K562 (cell line): ENCODE data around the gene FBLIM1. TPM values are rescaled to one million over a fixed set of nuclear protein-coding genes. Genes with fewer than 3 reads are reported as not detected.
A peak's percentile ranks its signal among the peaks of the same experiment; 100 is the strongest.

Source experiments
- FOXP4 ChIP-seq: sonication (generic); formaldehyde crosslinking; IDR thresholded peaks from 2 replicates; pipeline ENCODE4 v1.8.0; 2022; ENCODE audit warnings: mild to moderate bottlenecking, missing genetic modification reagents, borderline replicate concordance
- HEY1 ChIP-seq: fragments of 250-450 bp; sonication (Bioruptor Pico); IDR thresholded peaks from 2 replicates; pipeline ENCODE4 v1.5.0; 2020; ENCODE audit warnings: mild to moderate bottlenecking, moderate library complexity, borderline replicate concordance
- KDM5B ChIP-seq: fragments of 200-600 bp; sonication (generic); IDR thresholded peaks from 2 replicates; pipeline ENCODE4 v1.6.1; 2012; ENCODE audit warnings: low read depth, mild to moderate bottlenecking, moderate library complexity, low read length, control low read depth, inconsistent platforms; ENCODE audit not compliant: insufficient replicate concordance
- NFXL1 ChIP-seq: fragments of 450-650 bp; formaldehyde crosslinking; IDR thresholded peaks from 2 replicates; pipeline ENCODE4 v1.4.0; 2021; ENCODE audit warnings: mild to moderate bottlenecking
- POLR2AphosphoS5 ChIP-seq: IDR thresholded peaks from 2 replicates; pipeline ENCODE4 v1.6.1; 2011; ENCODE audit warnings: mild to moderate bottlenecking, low read depth, low read length, moderate library complexity; ENCODE audit not compliant: control insufficient read depth, insufficient read depth
- RBM14 ChIP-seq: fragments of 200-400 bp; formaldehyde crosslinking; IDR thresholded peaks from 2 replicates; pipeline ENCODE4 v1.6.1; 2018; ENCODE audit warnings: low read depth, mild to moderate bottlenecking, low read length, moderate library complexity, borderline replicate concordance; ENCODE audit not compliant: insufficient read depth
- SNIP1 ChIP-seq: fragments of 450-650 bp; IDR thresholded peaks from 2 replicates; pipeline ENCODE4 v1.7.1; 2017; ENCODE audit warnings: low read depth, mild to moderate bottlenecking
- SRSF3 ChIP-seq: fragments of 200-400 bp; formaldehyde crosslinking; IDR thresholded peaks from 2 replicates; pipeline ENCODE4 v1.6.1; 2016; ENCODE audit warnings: mild to moderate bottlenecking, low read length, moderate library complexity; ENCODE audit not compliant: insufficient read depth
- SRSF9 ChIP-seq: fragments of 200-400 bp; formaldehyde crosslinking; IDR thresholded peaks from 2 replicates; pipeline ENCODE4 v1.6.1; 2017; ENCODE audit warnings: low read depth, low read length, borderline replicate concordance
- TCF15 ChIP-seq: fragments of 250-450 bp; sonication (Bioruptor Pico); IDR thresholded peaks from 2 replicates; pipeline ENCODE4 v1.8.0; 2022; ENCODE audit warnings: moderate library complexity, mild to moderate bottlenecking, inconsistent platforms
- TRIM28 ChIP-seq: fragments of 450-650 bp; IDR thresholded peaks from 2 replicates; pipeline ENCODE4 v1.6.1; 2017
- ZBTB8A ChIP-seq: fragments of 450-650 bp; IDR thresholded peaks from 2 replicates; pipeline ENCODE4 v1.6.1; 2018; ENCODE audit warnings: mild to moderate bottlenecking, moderate library complexity; ENCODE audit not compliant: partially characterized antibody
- ZNF41 ChIP-seq: fragments of 250-450 bp; sonication (Bioruptor Pico); conservative IDR thresholded peaks from 2 replicates; pipeline ENCODE4 v1.4.0; 2020; ENCODE audit warnings: mild to moderate bottlenecking
- ZNF668 ChIP-seq: fragments of 250-450 bp; sonication (Bioruptor Pico); IDR thresholded peaks from 2 replicates; pipeline ENCODE4 v1.8.0; 2022; ENCODE audit warnings: mild to moderate bottlenecking, inconsistent platforms
- ZNF717 ChIP-seq: fragments of 250-450 bp; sonication (Bioruptor Pico); IDR thresholded peaks from 2 replicates; pipeline ENCODE4 v1.5.0; 2021
- ZNF764 ChIP-seq: fragments of 250-450 bp; sonication (Bioruptor Pico); IDR thresholded peaks from 2 replicates; pipeline ENCODE4 v1.4.0; 2020; ENCODE audit warnings: low read depth, mild to moderate bottlenecking, moderate library complexity
- polyA plus RNA-seq, 8 experiments: library from polyadenylated mRNA; depleted of rRNA in 4 of 8; stranded (reverse) in 5 of 8; unstranded in 3 of 8; fragments of >200 nt; fragmentation: Nextera tagmentation in 2 of 8; fragmentation: Illumina TruSeq in 1 of 8; extraction: Ambion mirVana in 2 of 8; extraction: Trizol in 1 of 8; gene quantifications; 2 replicates each; pipeline versions ENCODE4 v1.2.1 to v1.2.3, GENCODE V29; 2011 to 2014; ENCODE audit warnings: inconsistent platforms in 1 of 8, missing spikeins in 1 of 8
- total RNA-seq, 7 experiments: library from RNA; depleted of rRNA in 6 of 7; stranded (reverse); fragments of >200 nt in 6 of 7; fragmentation: Illumina TruSeq in 2 of 7; extraction: Trizol in 2 of 7; gene quantifications; 2 replicates each; pipeline versions ENCODE4 v1.2.1 to v1.2.3, GENCODE V29; 2011 to 2021; ENCODE audit warnings: low replicate concordance in 1 of 7

The FBLIM1 gene
- total and polyA plus RNA-seq, 9 of the 15 experiments (the other 6 are each of a cell fraction or from before 2014, with no cell fraction given) = 0.14 to 0.24 TPM; not detected in 7

GRCh38 chr1:15835205-15835740, 76.7 kb downstream of the FBLIM1 start (continued):
- TF ChIP-seq ZNF668 (CRISPR knock-in tag) = no peak
- TF ChIP-seq ZNF764 (CRISPR knock-in tag) = peak; percentile 53; the same call in 1 of the 2 replicates
- no peak for TF ChIP-seq ZBTB8A
- TF ChIP-seq NFXL1 (CRISPR knock-in tag) = peak; percentile 69; the same call in 1 of the 2 replicates
- TF ChIP-seq ZNF717 (CRISPR knock-in tag) = no peak
- TF ChIP-seq ZNF41 (CRISPR knock-in tag) = peak; percentile 66
- TF ChIP-seq FOXP4 = peak; percentile 10; the same call in 1 of the 2 replicates
- TF ChIP-seq TRIM28 = 0 out of 2 replicates have a peak, but pooled peaks have one; percentile 27
- TF ChIP-seq RBM14 = 0 out of 2 replicates have a peak, but pooled peaks have one; percentile 61
- 0 out of 2 replicates have a peak, but pooled peaks have one; percentile 30 for TF ChIP-seq SRSF3
- TF ChIP-seq HEY1 (CRISPR knock-in tag) = no peak
- peak; percentile 53; the same call in 1 of the 2 replicates for TF ChIP-seq SNIP1
- TF ChIP-seq SRSF9 = no peak
- peak; percentile 34 for TF ChIP-seq KDM5B
- TF ChIP-seq TCF15 (CRISPR knock-in tag) = 0 out of 2 replicates have a peak, but pooled peaks have one; percentile 13
- peak; percentile 5; the same call in 1 of the 2 replicates for TF ChIP-seq POLR2AphosphoS5
